CD4-positive, alpha-beta memory T cell (primary cell): ENCODE data around the gene TTC39C. TPM values are rescaled to one million over a fixed set of nuclear protein-coding genes. Genes with fewer than 3 reads are reported as not detected.

Source experiments
- CTCF ChIA-PET: fragments of 350-600 bp; sonication (Branson Sonifier 250); formaldehyde crosslinking; loops from one replicate; lab custom pipeline; 2021; ENCODE audit warnings: inconsistent platforms; ENCODE audit not compliant: partially characterized antibody; lab: Charles Lee
- POLR2A ChIA-PET: fragments of 350-600 bp; sonication (Branson Sonifier 250); formaldehyde crosslinking; loops from one replicate; lab custom pipeline; 2021; ENCODE audit not compliant: partially characterized antibody; lab: Charles Lee
- DNase-seq, 5 donors: peaks; one replicate each; pipeline versions ENCODE4 v3.0.0 to v3.0.0-alpha.2; 2020 to 2022; ENCODE audit warnings: mixed read lengths in 1 of 5
- H3K27ac ChIP-seq: one replicate; pipeline ENCODE4 v1.7.0; 2013; ENCODE audit warnings: low read depth, low read length
- H3K27me3 ChIP-seq: 2 replicates; pipeline ENCODE4 v1.7.0; 2013; ENCODE audit warnings: mild to moderate bottlenecking, low read length, moderate library complexity; ENCODE audit not compliant: insufficient read depth
- H3K36me3 ChIP-seq: 2 replicates; pipeline ENCODE4 v1.7.0; 2013; ENCODE audit warnings: mild to moderate bottlenecking, low read length, moderate library complexity; ENCODE audit not compliant: insufficient read depth
- H3K4me1 ChIP-seq: 2 replicates; pipeline ENCODE4 v1.7.0; 2013; ENCODE audit warnings: mild to moderate bottlenecking, low read length, moderate library complexity; ENCODE audit not compliant: insufficient read depth
- H3K4me3 ChIP-seq, 2 donors: one replicate each; pipeline ENCODE4 v1.7.0; 2013; ENCODE audit warnings: low read length in 2 of 2, mild to moderate bottlenecking in 1 of 2
- H3K9me3 ChIP-seq, 2 donors: one replicate each; pipeline ENCODE4 v1.7.0; 2013; ENCODE audit warnings: low read length in 2 of 2, control low read depth in 1 of 2; ENCODE audit not compliant: control insufficient read depth in 1 of 2
- H3K27ac Mint-ChIP-seq, 7 donors: one replicate each; pipeline ENCODE4 v1.8.0; 2020 to 2021; ENCODE audit warnings: mixed read lengths in 7 of 7, mild to moderate bottlenecking in 6 of 7, inconsistent platforms in 3 of 7, moderate library complexity in 3 of 7
- H3K27me3 Mint-ChIP-seq, 2 donors: one replicate each; pipeline ENCODE4 v1.8.0; 2020 to 2021; ENCODE audit warnings: mixed read lengths in 2 of 2
- H3K36me3 Mint-ChIP-seq, 2 donors: one replicate each; pipeline ENCODE4 v1.8.0; 2020 to 2021; ENCODE audit warnings: mixed read lengths in 2 of 2, inconsistent platforms in 1 of 2, mild to moderate bottlenecking in 1 of 2
- H3K4me1 Mint-ChIP-seq, 4 donors: one replicate each; pipeline ENCODE4 v1.8.0; 2020 to 2021; ENCODE audit warnings: mixed read lengths in 4 of 4, mild to moderate bottlenecking in 1 of 4
- H3K4me3 Mint-ChIP-seq, 8 donors: one replicate each; pipeline ENCODE4 v1.8.0; 2020 to 2021; ENCODE audit warnings: mixed read lengths in 8 of 8, mild to moderate bottlenecking in 7 of 8, moderate library complexity in 6 of 8, inconsistent platforms in 3 of 8
- H3K9me3 Mint-ChIP-seq, 8 donors: one replicate each; pipeline ENCODE4 v1.8.0; 2020 to 2021; ENCODE audit warnings: mixed read lengths in 8 of 8, mild to moderate bottlenecking in 5 of 8, inconsistent platforms in 3 of 8, moderate library complexity in 1 of 8
- intact Hi-C: fragments of 100-400 bp; cut with micrococcal nuclease; formaldehyde crosslinking; loops from one replicate; pipeline ENCODE4 v1.15.1; 2023
- polyA plus RNA-seq, 2 donors: library from polyadenylated mRNA; unstranded; fragments of 300-500 nt; fragmentation: Illumina TruSeq; gene quantifications; one replicate each; pipeline ENCODE4 v1.2.3, GENCODE V29; 2021
- total RNA-seq, 2 experiments: library from RNA; stranded (reverse); gene quantifications; one replicate each; pipeline ENCODE4 v1.2.3, GENCODE V29; 2021

TTC39C gene
- total and polyA plus RNA-seq, 4 experiments from 2014 or later = 134 to 180 (median 167) TPM

GRCh38 chr18:24064391-24065100 lies 50.0 kb downstream of the TTC39C start:
- H3K36me3 Mint-ChIP-seq = peaks cover 39 to 60% of the 10 kb centered on the region in 2 donors
- peak overlapping the region in 1 of 8 donors; percentile 24 for H3K4me3 Mint-ChIP-seq
- peaks cover 58 to 95% (median 75%) of the 10 kb centered on the region in 4 donors for H3K4me1 Mint-ChIP-seq
- Histone ChIP-seq H3K27me3 (no peaks in the 10 kb centered on the region), H3K9me3 (no peaks in the 10 kb centered on the region), H3K36me3 (peaks cover 30% of the 10 kb centered on the region), H3K27ac (no peak overlapping the region), H3K4me3 (no peak overlapping the region), H3K4me1 (peaks cover 85% of the 10 kb centered on the region)
- peak overlapping the region; percentile 47 to 95 (median 73) for H3K27ac Mint-ChIP-seq
- H3K9me3 Mint-ChIP-seq = no peaks in the 10 kb centered on the region
- CTCF ChIA-PET = no interaction called here
- POLR2A ChIA-PET = no interaction called here
- DNase-seq = no peak
- H3K27me3 Mint-ChIP-seq = no peaks in the 10 kb centered on the region
- intact Hi-C loops = no loop called here

GRCh38 chr18:24065906-24066305 lies 51.4 kb downstream of the TTC39C start:
- POLR2A ChIA-PET = interaction anchor here (1.0 kb wide), 1 partner anchor 12 kb away, joined by 3 read pairs; no protein-coding TSS in a partner anchor
- H3K36me3 ChIP-seq = peaks cover 34% of the 10 kb centered on the region
- CTCF ChIA-PET = interaction anchor here (1.3 kb wide), 1 partner anchor 10 kb away, joined by 6 read pairs; no protein-coding TSS in a partner anchor
- peak overlapping the region in 3 of 7 donors; percentile 8 to 70 (median 48) for H3K27ac Mint-ChIP-seq
- no peaks in the 10 kb centered on the region for H3K27me3 ChIP-seq
- no peaks in the 10 kb centered on the region for H3K9me3 ChIP-seq
- H3K4me1 Mint-ChIP-seq = peaks cover 52 to 93% (median 71%) of the 10 kb centered on the region in 4 donors
- H3K4me1 ChIP-seq = peaks cover 81% of the 10 kb centered on the region
- H3K27me3 Mint-ChIP-seq = no peaks in the 10 kb centered on the region
- H3K36me3 Mint-ChIP-seq = peaks cover 38 to 62% of the 10 kb centered on the region in 2 donors
- H3K4me3 Mint-ChIP-seq = no peak overlapping the region
- H3K9me3 Mint-ChIP-seq = no peaks in the 10 kb centered on the region
- DNase-seq = no peak
- H3K4me3 ChIP-seq = no peak overlapping the region
- no peak overlapping the region for H3K27ac ChIP-seq
- intact Hi-C loops = no loop called here

GRCh38 chr18:24068945-24069693 lies 54.6 kb downstream of the TTC39C start:
- H3K36me3 Mint-ChIP-seq = peaks cover 53 to 84% of the 10 kb centered on the region in 2 donors
- peak overlapping the region in 2 of 8 donors; percentile 1 to 3 for H3K4me3 Mint-ChIP-seq
- CTCF ChIA-PET = interaction anchor here (0.6 kb wide), 1 partner anchor 16 kb away, joined by 3 read pairs; no protein-coding TSS in a partner anchor
- DNase-seq = no peak
- peaks cover 0 to under 1% (median 0%) of the 10 kb centered on the region in 8 donors for H3K9me3 Mint-ChIP-seq
- peak overlapping the region; percentile 8 for H3K27ac ChIP-seq
- peaks cover 41 to 81% (median 61%) of the 10 kb centered on the region in 4 donors for H3K4me1 Mint-ChIP-seq
- H3K36me3 ChIP-seq = peaks cover 49% of the 10 kb centered on the region
- H3K27me3 Mint-ChIP-seq = no peaks in the 10 kb centered on the region
- H3K4me3 ChIP-seq = no peak overlapping the region
- H3K27ac Mint-ChIP-seq = peak overlapping the region in 4 of 7 donors; percentile 25 to 71 (median 49)
- H3K9me3 ChIP-seq = no peaks in the 10 kb centered on the region
- intact Hi-C loops = loop anchor here (2.0 kb wide), 1 partner anchor 14 kb away; no protein-coding TSS in a partner anchor
- POLR2A ChIA-PET = interaction anchor here (1.3 kb wide), 1 partner anchor 12 kb away, joined by 9 read pairs; no protein-coding TSS in a partner anchor
- H3K27me3 ChIP-seq = no peaks in the 10 kb centered on the region
- peaks cover 55% of the 10 kb centered on the region for H3K4me1 ChIP-seq

- H3K27me3 ChIP-seq = no peaks in the 10 kb centered on the region
- no peak for DNase-seq
- no peaks in the 10 kb centered on the region for H3K9me3 ChIP-seq
- POLR2A ChIA-PET = interaction anchor here (0.9 kb wide), 1 partner anchor 93 kb away, joined by 3 read pairs; no protein-coding TSS in a partner anchor
- H3K9me3 Mint-ChIP-seq = peaks cover 0 to 7% (median 0%) of the 10 kb centered on the region in 8 donors
- peaks cover 46% of the 10 kb centered on the region for H3K36me3 ChIP-seq
- no peak overlapping the region for H3K27ac Mint-ChIP-seq
- no peak overlapping the region for H3K4me3 ChIP-seq
- H3K27ac ChIP-seq = no peak overlapping the region
- H3K36me3 Mint-ChIP-seq = peaks cover 60 to 83% of the 10 kb centered on the region in 2 donors
- peaks cover 38 to 79% (median 60%) of the 10 kb centered on the region in 4 donors for H3K4me1 Mint-ChIP-seq
- H3K4me1 ChIP-seq = peaks cover 51% of the 10 kb centered on the region
- peak overlapping the region in 1 of 8 donors; percentile 49 for H3K4me3 Mint-ChIP-seq
- CTCF ChIA-PET = interaction anchor here (1.3 to 1.6 kb wide), 2 partner anchors 10 to 15 kb away, joined by 3 read pairs; no protein-coding TSS in a partner anchor
- intact Hi-C loops = no loop called here
- no peaks in the 10 kb centered on the region for H3K27me3 Mint-ChIP-seq
Observed at GRCh38 chr18:24071029-24071428, 56.5 kb downstream of the TTC39C start.

- Mint-ChIP-seq H3K27ac (peak overlapping the region in 2 of 7 donors; percentile 29 to 35), H3K27me3 (no peaks in the 10 kb centered on the region), H3K36me3 (peaks cover 52 to 84% of the 10 kb centered on the region in 2 donors), H3K9me3 (peaks cover 0 to 7% (median 0%) of the 10 kb centered on the region in 8 donors), H3K4me1 (peaks cover 41 to 79% (median 61%) of the 10 kb centered on the region in 4 donors), H3K4me3 (no peak overlapping the region)
- Histone ChIP-seq H3K4me3 (no peak overlapping the region), H3K9me3 (no peaks in the 10 kb centered on the region), H3K27me3 (no peaks in the 10 kb centered on the region), H3K27ac (no peak overlapping the region), H3K36me3 (peaks cover 40% of the 10 kb centered on the region), H3K4me1 (peaks cover 56% of the 10 kb centered on the region)
- no peak for DNase-seq
- intact Hi-C loops = no loop called here
- ChIA-PET POLR2A (no interaction called here), CTCF (interaction anchor here (0.6 to 0.8 kb wide), 2 partner anchors 13 to 17 kb away, joined by 3 read pairs; no protein-coding TSS in a partner anchor)
Observed at GRCh38 chr18:24071779-24072178, 57.2 kb downstream of the TTC39C start.

GRCh38 chr18:24072743-24073142 lies 58.2 kb downstream of the TTC39C start:
- no peak for DNase-seq
- Histone ChIP-seq H3K4me3 (no peak overlapping the region), H3K27ac (no peak overlapping the region), H3K27me3 (no peaks in the 10 kb centered on the region), H3K4me1 (peaks cover 47% of the 10 kb centered on the region), H3K9me3 (no peaks in the 10 kb centered on the region), H3K36me3 (peaks cover 31% of the 10 kb centered on the region)
- Mint-ChIP-seq H3K36me3 (peaks cover 50 to 82% of the 10 kb centered on the region in 2 donors), H3K27ac (peak overlapping the region in 6 of 7 donors; percentile 9 to 92 (median 57)), H3K4me1 (peaks cover 40 to 79% (median 59%) of the 10 kb centered on the region in 4 donors), H3K4me3 (no peak overlapping the region), H3K9me3 (peaks cover 0 to 7% (median 0%) of the 10 kb centered on the region in 8 donors), H3K27me3 (no peaks in the 10 kb centered on the region)
- CTCF ChIA-PET = no interaction called here
- intact Hi-C loops = no loop called here
- POLR2A ChIA-PET = no interaction called here
